OCI-LY3 (cell line): ENCODE data around the gene ABHD17A.
A peak's percentile ranks its signal among the peaks of the same experiment; 100 is the strongest.
"Not testable (repeated sequence)": the region's sequence is repeated elsewhere in the genome, so short reads cannot be mapped to it uniquely, and the experiment has no call there.

ENCODE experiments used
- H2AFZ ChIP-seq: fragments of 200-600, 300-600 bp; shearing (Covaris generic); 2 replicates; pipeline ENCODE4 v1.6.0; 2014; ENCODE audit warnings: antibody characterized with exemption, low read depth, low read length
- H3K27ac ChIP-seq: fragments of 200-600, 300-600 bp; sonication (generic); 2 replicates; pipeline ENCODE4 v1.5.1; 2014; ENCODE audit warnings: mild to moderate bottlenecking, low read length, moderate library complexity, mixed read lengths
- H3K27me3 ChIP-seq: fragments of 200-600, 300-600 bp; sonication (generic); 2 replicates; pipeline ENCODE4 v1.6.1; 2014; ENCODE audit warnings: low read depth, low read length, mixed read lengths
- H3K36me3 ChIP-seq: fragments of 200-600, 300-600 bp; sonication (generic); replicated peaks from 2 replicates; pipeline ENCODE3; 2014; ENCODE audit warnings: low read depth, low read length, mixed read lengths
- H3K4me1 ChIP-seq: fragments of 300-600, 200-600 bp; sonication (generic); 2 replicates; pipeline ENCODE4 v1.6.1; 2014; ENCODE audit warnings: low read length, mixed read lengths
- H3K4me2 ChIP-seq: fragments of 200-600, 300-600 bp; sonication (generic); 2 replicates; pipeline ENCODE4 v1.6.1; 2014; ENCODE audit warnings: low read length, mixed read lengths
- H3K4me3 ChIP-seq: fragments of 300-600, 200-600 bp; sonication (generic); 2 replicates; pipeline ENCODE4 v1.5.1; 2014; ENCODE audit warnings: antibody characterized with exemption, mild to moderate bottlenecking, low read length, moderate library complexity
- H3K79me2 ChIP-seq: fragments of 300-600, 200-600 bp; shearing (Covaris generic); 2 replicates; pipeline ENCODE4 v1.6.1; 2014; ENCODE audit warnings: mild to moderate bottlenecking, low read length, mixed read lengths
- H3K9ac ChIP-seq: fragments of 300-600, 200-600 bp; shearing (Covaris generic); 2 replicates; pipeline ENCODE4 v1.6.0; 2014; ENCODE audit warnings: mild to moderate bottlenecking, low read length, moderate library complexity
- H3K9me3 ChIP-seq: fragments of 200-600, 300-600 bp; shearing (Covaris generic); 2 replicates; pipeline ENCODE4 v1.6.1; 2014; ENCODE audit warnings: low read length, mixed read lengths; ENCODE audit not compliant: insufficient read depth
- H4K20me1 ChIP-seq: fragments of 200-600, 300-600 bp; sonication (generic); 2 replicates; pipeline ENCODE4 v1.6.1; 2016; ENCODE audit warnings: low read length, mixed read lengths; ENCODE audit not compliant: insufficient read depth
- EZH2phosphoT487 ChIP-seq: fragments of 200-600 bp; shearing (Covaris generic); IDR thresholded peaks from 2 replicates; pipeline ENCODE4 v1.6.1; 2018; ENCODE audit warnings: antibody characterized with exemption, mixed run types, low read depth
- TF ChIP-seq, protein P1 (sequence below): fragments of 200-600, 300-600 bp; sonication (generic); IDR thresholded peaks from 2 replicates; pipeline ENCODE4 v1.5.1; 2014; ENCODE audit warnings: antibody characterized with exemption, low read length, low read depth

Gene ABHD17A

DNA sequence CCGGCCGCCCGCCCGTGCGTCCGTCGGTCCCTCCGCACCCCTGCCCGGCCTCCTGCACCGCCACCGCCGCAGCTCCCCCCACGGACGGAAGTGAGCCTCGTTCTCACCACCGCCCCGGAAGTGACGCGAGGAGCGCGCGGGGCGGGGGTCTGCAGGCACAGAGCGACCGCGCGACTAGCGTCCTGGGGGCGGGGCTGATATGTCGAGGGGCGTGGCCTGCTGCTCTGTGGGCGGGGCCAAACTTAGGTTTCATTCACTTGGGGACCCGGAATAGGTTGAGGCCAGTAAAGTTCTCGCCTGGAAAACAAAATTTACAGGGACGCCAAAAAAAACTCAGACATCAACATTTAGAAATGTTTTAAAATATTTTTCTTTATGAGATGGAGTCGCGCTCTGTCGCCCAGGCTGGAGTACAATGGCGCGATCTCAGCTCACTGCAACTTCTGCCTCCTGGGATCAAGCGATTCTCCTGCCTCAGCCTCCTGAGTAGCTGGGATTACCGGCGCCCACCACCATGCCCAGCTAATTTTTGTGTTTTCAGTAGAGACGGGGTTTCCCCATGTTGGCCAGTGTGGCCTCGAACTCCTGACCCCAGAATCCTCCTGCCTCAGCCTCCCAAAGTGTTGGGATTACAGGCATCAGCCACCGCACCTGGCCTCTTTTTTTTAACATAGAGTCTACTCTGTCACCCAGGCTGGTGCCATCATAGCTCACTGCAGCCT is at the start of gene ABHD17A:
TSS of gene ABHD17A (minus strand) at position 99 of the 722 bp plus-strand sequence. CDS start 3,930 bp downstream, outside the sequence.
- H3K27ac ChIP-seq, H2AFZ ChIP-seq: not testable (repeated sequence)
- H4K20me1 ChIP-seq: peaks cover 32% of the 10 kb centered on the region

DNA sequence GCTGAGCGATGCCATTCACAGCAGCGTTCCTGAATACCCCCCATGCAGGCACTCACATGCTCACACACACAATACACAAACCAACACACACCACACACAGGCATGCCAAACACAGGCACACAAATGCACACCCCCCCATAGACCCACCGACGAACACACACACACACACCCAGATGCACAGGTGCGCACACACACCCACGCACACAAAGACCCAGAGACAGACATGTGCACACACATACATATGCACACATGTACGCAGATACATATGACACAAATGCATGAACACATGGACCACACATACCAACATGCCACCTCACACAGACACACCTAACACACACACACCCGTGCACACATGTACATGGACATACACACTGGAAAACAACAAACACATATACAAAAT is 48.6 kb upstream of the ABHD17A start:
- Histone ChIP-seq H3K9ac (no peak overlapping the region), H3K4me2 (no peak overlapping the region), H4K20me1 (no peaks in the 10 kb centered on the region), H3K27me3 (0 out of 2 replicates have a peak, but pooled peaks cover 2% of the 10 kb centered on the region), H3K4me1 (peaks cover 10% of the 10 kb centered on the region), H3K27ac (no peak overlapping the region), H3K79me2 (no peaks in the 10 kb centered on the region), H2AFZ (no peak overlapping the region), H3K9me3 (0 out of 2 replicates have a peak, but pooled peaks cover 3% of the 10 kb centered on the region), H3K4me3 (no peak overlapping the region), H3K36me3 (no peaks in the 10 kb centered on the region)
- no peak for TF ChIP-seq EZH2phosphoT487
- TF ChIP-seq, protein P1, sequence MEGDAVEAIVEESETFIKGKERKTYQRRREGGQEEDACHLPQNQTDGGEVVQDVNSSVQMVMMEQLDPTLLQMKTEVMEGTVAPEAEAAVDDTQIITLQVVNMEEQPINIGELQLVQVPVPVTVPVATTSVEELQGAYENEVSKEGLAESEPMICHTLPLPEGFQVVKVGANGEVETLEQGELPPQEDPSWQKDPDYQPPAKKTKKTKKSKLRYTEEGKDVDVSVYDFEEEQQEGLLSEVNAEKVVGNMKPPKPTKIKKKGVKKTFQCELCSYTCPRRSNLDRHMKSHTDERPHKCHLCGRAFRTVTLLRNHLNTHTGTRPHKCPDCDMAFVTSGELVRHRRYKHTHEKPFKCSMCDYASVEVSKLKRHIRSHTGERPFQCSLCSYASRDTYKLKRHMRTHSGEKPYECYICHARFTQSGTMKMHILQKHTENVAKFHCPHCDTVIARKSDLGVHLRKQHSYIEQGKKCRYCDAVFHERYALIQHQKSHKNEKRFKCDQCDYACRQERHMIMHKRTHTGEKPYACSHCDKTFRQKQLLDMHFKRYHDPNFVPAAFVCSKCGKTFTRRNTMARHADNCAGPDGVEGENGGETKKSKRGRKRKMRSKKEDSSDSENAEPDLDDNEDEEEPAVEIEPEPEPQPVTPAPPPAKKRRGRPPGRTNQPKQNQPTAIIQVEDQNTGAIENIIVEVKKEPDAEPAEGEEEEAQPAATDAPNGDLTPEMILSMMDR: no peak

More for the DNA sequence above, at the start of gene ABHD17A:
- Histone ChIP-seq H3K4me2 (peak within 1 kb of the TSS; percentile 79), H3K9ac (peak within 1 kb of the TSS; percentile 87), H3K79me2 (peaks cover 41% of the 10 kb centered on the region), H3K4me3 (peak within 1 kb of the TSS; percentile 96), H3K4me1 (peaks cover 23% of the 10 kb centered on the region)
- H3K27me3 ChIP-seq, H3K9me3 ChIP-seq, H3K36me3 ChIP-seq: not testable (repeated sequence)

DNA sequence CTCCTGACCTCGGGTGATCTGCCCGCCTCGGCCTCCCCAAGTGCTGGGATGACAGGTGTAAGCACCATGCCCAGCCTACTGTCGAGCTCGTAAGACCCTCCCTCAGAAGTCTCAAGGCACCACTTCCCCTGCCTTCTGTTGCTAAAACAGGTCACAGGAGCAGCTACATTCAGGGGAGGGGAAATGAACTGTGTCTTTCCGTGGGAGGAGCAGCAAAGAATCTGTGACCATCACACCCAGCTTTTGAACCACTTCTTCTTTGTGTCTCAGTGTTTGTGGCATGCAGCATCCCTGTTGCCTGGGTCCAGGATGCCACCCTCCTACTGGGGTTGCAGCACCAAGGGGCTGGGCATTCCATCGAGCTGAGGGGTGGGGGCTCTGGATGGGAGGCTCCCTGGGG is 47.9 kb upstream of the ABHD17A start:
- no peaks in the 10 kb centered on the region for H3K79me2 ChIP-seq
- no peak overlapping the region for H2AFZ ChIP-seq
- peaks cover 11% of the 10 kb centered on the region for H3K4me1 ChIP-seq
- H3K36me3 ChIP-seq: no peaks in the 10 kb centered on the region
- no peak overlapping the region for H3K4me2 ChIP-seq
- H3K27me3 ChIP-seq: 0 out of 2 replicates have a peak, but pooled peaks cover 3% of the 10 kb centered on the region
- no peak for TF ChIP-seq EZH2phosphoT487
- TF ChIP-seq, protein P1: no peak
- H3K4me3 ChIP-seq: no peak overlapping the region
- H3K9ac ChIP-seq: no peak overlapping the region
- H3K27ac ChIP-seq: no peak overlapping the region
- no peaks in the 10 kb centered on the region for H4K20me1 ChIP-seq
- 0 out of 2 replicates have a peak, but pooled peaks cover 3% of the 10 kb centered on the region for H3K9me3 ChIP-seq

DNA sequence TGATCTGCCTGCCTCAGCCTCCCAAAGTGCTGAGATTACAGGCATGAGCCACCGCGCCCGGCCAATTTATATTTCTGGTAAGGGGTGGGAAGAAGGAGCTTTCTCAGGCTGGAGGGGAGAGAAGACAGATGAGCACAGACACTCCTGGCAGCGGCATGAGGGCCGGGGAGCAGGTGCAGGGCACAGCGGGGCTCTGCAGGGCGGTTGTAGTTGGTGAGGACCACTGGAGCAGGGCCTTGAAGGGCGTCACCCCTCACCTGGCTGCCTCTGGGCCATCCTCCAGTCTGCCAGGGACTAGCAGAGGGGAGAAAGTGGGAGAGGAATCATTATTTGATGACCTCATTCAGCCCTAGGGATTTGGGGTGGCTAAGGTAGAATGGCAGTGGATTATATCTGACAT is 47.1 kb upstream of the ABHD17A start:
- peaks cover 11% of the 10 kb centered on the region for H3K4me1 ChIP-seq
- H3K79me2 ChIP-seq: no peaks in the 10 kb centered on the region
- H3K4me3 ChIP-seq: no peak overlapping the region
- no peak for TF ChIP-seq EZH2phosphoT487
- TF ChIP-seq, protein P1: no peak
- no peak overlapping the region for H3K9ac ChIP-seq
- H3K9me3 ChIP-seq: 0 out of 2 replicates have a peak, but pooled peaks cover 3% of the 10 kb centered on the region
- H2AFZ ChIP-seq: no peak overlapping the region
- H3K27ac ChIP-seq: no peak overlapping the region
- no peaks in the 10 kb centered on the region for H4K20me1 ChIP-seq
- no peaks in the 10 kb centered on the region for H3K36me3 ChIP-seq
- H3K4me2 ChIP-seq: no peak overlapping the region
- 0 out of 2 replicates have a peak, but pooled peaks cover 3% of the 10 kb centered on the region for H3K27me3 ChIP-seq
